ENCODE results near the gene ADPRM. TPM values are rescaled to one million over a fixed set of nuclear protein-coding genes. Genes with fewer than 3 reads are reported as not detected.
"Not testable (repeated sequence)": the region's sequence is repeated elsewhere in the genome, so short reads cannot be mapped to it uniquely, and the experiment has no call there.

The ADPRM gene
- total and polyA plus RNA-seq, 11 donors, result 2.1 to 7.2 (median 4.2) TPM

GRCh38 chr17:10683853-10684252, 13.5 kb upstream of the ADPRM start:
- peaks cover 0 to 98% (median 77%) of the 10 kb centered on the region in 9 donors for H3K36me3 ChIP-seq
- WGBS, 4 donors, result 62 to 82% (median 71%) methylated on average over 2 of the region's 2 CpGs
- H3K27me3 ChIP-seq, result no peaks in the 10 kb centered on the region
- H3K9me3 ChIP-seq, result no peaks in the 10 kb centered on the region
- no peak overlapping the region for H3K4me3 ChIP-seq
- TF ChIP-seq POLR2A (IDR thresholded peaks at IDR 0.05), result no peak
- TF ChIP-seq, protein P1, sequence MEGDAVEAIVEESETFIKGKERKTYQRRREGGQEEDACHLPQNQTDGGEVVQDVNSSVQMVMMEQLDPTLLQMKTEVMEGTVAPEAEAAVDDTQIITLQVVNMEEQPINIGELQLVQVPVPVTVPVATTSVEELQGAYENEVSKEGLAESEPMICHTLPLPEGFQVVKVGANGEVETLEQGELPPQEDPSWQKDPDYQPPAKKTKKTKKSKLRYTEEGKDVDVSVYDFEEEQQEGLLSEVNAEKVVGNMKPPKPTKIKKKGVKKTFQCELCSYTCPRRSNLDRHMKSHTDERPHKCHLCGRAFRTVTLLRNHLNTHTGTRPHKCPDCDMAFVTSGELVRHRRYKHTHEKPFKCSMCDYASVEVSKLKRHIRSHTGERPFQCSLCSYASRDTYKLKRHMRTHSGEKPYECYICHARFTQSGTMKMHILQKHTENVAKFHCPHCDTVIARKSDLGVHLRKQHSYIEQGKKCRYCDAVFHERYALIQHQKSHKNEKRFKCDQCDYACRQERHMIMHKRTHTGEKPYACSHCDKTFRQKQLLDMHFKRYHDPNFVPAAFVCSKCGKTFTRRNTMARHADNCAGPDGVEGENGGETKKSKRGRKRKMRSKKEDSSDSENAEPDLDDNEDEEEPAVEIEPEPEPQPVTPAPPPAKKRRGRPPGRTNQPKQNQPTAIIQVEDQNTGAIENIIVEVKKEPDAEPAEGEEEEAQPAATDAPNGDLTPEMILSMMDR (IDR thresholded peaks at IDR 0.05), result peak in 8 of 12 donors; percentile 8 to 45 (median 28)
- no peak overlapping the region for H3K27ac ChIP-seq
- H3K4me1 ChIP-seq, result no peaks in the 10 kb centered on the region
- DNase-seq (no peak), ATAC-seq (no peak)
- intact Hi-C loops (cut with DNase I), result no loop called here

DNA sequence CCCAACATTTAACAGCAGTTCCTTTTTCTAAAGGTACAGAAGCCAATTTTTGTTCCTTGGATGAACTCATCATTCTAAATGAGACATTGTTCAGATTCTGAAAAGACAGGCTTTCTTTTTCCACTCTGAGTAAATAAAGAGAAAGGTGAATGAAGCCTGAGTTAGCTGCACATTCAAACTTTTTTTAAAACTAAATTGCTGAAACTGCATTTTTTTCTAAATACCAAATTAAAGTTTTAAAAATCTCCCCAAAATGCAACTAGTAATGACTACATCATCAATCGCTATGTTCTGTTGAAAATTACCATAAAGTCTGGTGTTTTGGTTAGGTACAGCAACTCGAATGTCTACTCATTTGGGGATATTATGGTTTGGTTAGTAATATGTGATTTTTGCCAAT, 9.9 kb upstream of the ADPRM start:
- TF ChIP-seq, protein P1 (IDR thresholded peaks at IDR 0.05), result no peak
- TF ChIP-seq POLR2A (IDR thresholded peaks at IDR 0.05), result no peak
- intact Hi-C loops (cut with DNase I), result no loop called here
- WGBS, 4 donors, result 89 to 99% (median 93%) methylated on average over 2 of the region's 2 CpGs

GRCh38 chr17:10695875-10696407, 1.5 kb upstream of the ADPRM start:
- H3K9me3 ChIP-seq; intact Hi-C loops (cut with DNase I); DNase-seq; H3K27ac ChIP-seq; H3K27me3 ChIP-seq; ATAC-seq: not testable (repeated sequence)
- WGBS, 4 donors, result 90 to 92% (median 91%) methylated on average over 17 of the region's 17 CpGs
- H3K4me1 ChIP-seq, result peaks cover 6 to 39% (median 17%) of the 10 kb centered on the region in 12 donors
- peaks cover 3 to 47% (median 46%) of the 10 kb centered on the region in 9 donors for H3K36me3 ChIP-seq
- peak overlapping the region in 8 of 12 donors; percentile 68 to 99 (median 94) for H3K4me3 ChIP-seq

More for the DNA sequence above, 9.9 kb upstream of the ADPRM start:
- no peak overlapping the region for H3K27ac ChIP-seq
- DNase-seq, result no peak
- no peaks in the 10 kb centered on the region for H3K9me3 ChIP-seq
- no peaks in the 10 kb centered on the region for H3K4me1 ChIP-seq
- no peak for ATAC-seq
- peaks cover 0 to 97% (median 73%) of the 10 kb centered on the region in 9 donors for H3K36me3 ChIP-seq
- H3K4me3 ChIP-seq, result no peak overlapping the region
- H3K27me3 ChIP-seq, result no peaks in the 10 kb centered on the region

- DNase-seq (no peak), ATAC-seq (no peak)
- H3K4me1 ChIP-seq, result peaks cover 6 to 52% (median 21%) of the 10 kb centered on the region in 12 donors
- H3K36me3 ChIP-seq, result peaks cover 0 to 24% (median 22%) of the 10 kb centered on the region in 9 donors
- peak overlapping the region; percentile 68 to 99 (median 90) for H3K4me3 ChIP-seq
- 18 to 23% (median 19%) methylated on average over 18 of the region's 18 CpGs for WGBS, 4 donors
- no peaks in the 10 kb centered on the region for H3K27me3 ChIP-seq
- TF ChIP-seq, protein P1 (IDR thresholded peaks at IDR 0.05), result no peak
- TF ChIP-seq POLR2A (IDR thresholded peaks at IDR 0.05), result no peak
- peak overlapping the region; percentile 86 to 99 (median 93) for H3K27ac ChIP-seq
- H3K9me3 ChIP-seq, result no peaks in the 10 kb centered on the region
- intact Hi-C loops (cut with DNase I), result no loop called here
Measured at GRCh38 chr17:10698096-10698818, 863 bp downstream of the ADPRM start.

Measured in heart left ventricle (tissue), 16 donors.